NCI-H2171 (cell line): ENCODE results near the gene MRPL10.

Experiments used
- DNase-seq: peaks from one replicate; lab custom pipeline; 2025; lab: John Stamatoyannopoulos, UW

Gene MRPL10

DNA sequence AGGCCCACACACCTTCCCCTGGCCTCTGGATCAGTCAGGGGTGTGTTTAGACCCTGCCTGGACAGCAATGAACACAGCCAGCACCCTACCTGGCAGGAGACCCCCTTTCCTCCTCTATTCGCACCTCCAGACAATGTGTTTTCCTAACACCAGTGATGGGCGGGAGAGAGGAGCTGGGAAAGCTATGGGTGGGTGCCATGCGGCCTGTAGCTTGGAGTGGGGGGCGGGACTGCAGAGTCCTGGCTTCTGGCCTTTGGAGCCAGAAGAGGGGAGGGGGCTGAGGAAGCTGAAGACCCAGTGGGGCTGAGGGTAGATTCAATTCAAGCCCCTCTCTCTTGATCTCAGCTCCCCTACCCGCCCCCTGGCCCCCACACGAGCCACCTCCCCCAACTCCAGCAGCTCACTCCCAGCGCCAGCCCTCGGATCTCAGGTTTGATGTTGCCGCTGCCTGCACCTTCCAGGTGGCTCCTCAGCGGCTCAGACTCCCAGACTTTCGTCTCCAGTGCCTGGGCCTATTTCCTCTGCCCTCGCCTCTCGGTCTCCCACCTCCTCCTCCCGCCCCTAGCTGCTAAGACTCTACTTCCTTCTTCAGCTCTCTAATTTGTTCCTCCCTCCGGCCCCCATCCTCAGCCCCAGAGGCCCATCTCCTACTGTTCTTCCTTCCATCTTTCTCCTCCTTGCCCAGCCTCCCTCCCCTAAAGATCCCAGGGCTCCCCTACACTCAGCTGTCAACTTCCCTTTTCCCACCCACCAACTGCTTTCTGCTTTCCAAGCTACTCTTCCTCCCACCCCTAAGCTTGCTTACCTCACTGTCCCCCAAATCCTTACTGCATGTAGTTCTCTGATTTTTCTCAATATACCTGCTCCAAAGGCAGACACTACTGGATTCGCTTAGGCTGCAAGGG lies 26.5 kb upstream of the MRPL10 start:
- DNase-seq: no peak

DNA sequence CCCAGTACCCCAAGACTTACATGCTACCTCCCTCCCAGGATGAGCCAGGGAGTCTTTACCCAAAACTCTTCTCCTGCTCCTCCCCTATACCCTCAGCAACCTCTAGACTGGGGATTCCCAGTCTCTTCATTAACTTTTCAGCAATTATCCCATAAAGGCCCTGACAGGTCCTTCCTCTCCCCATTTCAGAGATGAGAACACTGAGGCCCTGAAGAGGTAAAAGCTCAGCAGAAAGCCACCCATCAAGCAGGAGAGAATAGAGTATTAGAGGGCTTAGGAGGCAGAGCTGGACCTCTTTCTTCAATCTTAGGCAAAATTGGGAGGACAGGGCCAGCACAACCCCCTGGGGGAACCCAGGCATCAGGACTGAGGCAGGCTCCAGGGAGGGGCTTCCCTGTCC lies 25.5 kb upstream of the MRPL10 start:
- DNase-seq: no peak

DNA sequence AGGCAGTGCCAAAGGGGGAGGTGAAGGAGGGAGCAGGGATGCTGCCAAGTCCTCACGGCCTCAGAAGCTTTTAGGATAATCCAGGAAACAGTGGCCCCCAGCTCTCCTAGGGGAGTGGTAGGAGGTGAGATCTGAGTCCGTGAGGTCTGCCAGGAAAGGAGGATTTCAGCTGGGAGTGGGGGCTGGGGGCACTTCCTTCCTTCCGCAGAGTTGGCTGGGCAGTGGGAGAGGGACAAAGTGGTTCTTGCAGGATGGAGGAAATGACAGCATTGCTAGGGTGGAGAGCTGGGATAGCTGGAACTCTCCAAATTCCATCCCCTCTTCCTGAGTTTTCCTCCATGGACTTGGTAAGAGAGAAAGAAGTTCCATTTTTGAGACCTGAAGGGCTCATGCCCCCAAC lies 24.4 kb upstream of the MRPL10 start:
- DNase-seq: no peak

GRCh38 chr17:47853616-47854015 lies 22.3 kb upstream of the MRPL10 start:
- no peak for DNase-seq

- DNase-seq: no peak
Measured at GRCh38 chr17:47852113-47852949, 21.0 kb upstream of the MRPL10 start.

DNA sequence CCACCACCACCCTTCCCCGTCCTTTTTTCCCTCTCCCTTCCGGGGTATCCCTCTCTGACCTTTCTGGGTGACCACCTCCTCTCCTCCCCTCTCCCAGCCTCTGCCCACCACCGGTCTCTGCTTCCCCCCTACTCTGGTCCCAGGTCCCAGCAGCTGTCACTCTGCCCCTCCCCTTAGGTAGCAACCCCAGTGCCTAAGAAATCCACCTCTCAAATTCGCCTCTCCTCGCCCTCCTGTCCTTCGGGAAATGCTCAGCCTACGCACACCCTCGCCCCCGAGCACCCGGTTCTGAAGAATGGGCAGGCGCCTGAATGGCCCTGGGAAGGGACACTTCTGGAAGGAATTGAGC lies 20.4 kb upstream of the MRPL10 start:
- DNase-seq: no peak

DNA sequence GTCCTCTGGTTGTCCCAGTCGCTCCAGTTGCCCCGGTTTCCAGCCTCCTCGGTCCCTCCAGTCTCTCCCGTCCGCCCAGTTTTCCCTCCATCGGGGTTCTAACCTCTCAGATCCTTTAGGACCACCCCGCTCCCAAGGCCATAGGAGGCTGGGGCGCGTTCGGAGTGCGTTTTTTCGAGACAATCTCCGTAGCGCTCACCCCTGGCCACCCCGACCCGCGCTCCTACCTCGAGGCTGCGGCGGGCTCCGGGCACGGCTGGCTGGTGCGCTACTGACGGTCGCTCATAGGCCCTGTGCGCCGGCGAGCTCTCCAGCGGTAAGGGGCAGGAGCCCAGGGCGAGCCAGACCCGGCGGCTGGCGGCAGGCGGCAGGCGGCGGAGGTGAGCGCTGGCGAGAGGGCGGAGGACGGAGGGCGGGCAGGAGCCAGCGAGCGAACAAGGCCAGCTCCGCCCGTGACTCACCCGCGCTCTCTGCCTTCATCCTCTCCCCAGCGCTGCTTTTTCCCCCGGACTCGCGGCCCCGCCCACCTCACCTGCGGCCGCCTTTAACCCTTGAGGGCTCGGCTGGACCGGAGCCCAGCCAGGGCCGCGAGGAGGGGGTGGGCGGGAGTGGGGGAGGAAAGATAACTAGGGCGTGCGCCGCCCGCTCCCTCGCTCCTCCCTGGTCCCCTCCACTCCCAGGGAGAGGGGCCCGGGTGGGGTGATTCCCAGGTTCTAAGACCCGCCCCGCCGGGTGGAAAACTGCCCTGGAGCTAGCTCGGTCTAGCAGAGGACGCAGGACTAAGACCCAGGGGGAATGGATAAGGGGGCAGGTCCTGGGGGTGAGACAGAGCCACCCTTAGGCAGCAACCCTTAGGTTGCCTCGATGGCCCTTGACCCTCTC lies 19.6 kb upstream of the MRPL10 start, which contains the start of gene SP6:
Gene SP6 (minus strand): TSS at position 472 of the 882 bp plus-strand sequence. CDS start 2,734 bp downstream, outside the sequence.
- peak; percentile 69 for DNase-seq

DNA sequence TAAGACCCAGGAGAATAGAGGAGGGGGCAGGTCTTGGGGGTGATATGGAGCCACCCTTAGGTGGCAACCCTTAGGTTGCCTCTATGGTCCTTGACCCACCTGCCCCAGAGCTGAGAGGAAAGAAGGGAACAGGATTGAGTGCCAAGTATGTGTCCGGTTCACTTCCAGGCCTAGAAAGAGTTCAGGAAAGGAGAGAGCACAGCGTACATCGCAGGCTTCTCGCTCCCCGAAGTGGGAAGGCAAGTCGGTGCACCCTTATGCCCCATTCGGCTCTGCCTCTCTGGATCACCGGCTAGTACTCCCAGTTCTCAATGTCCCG lies 19.0 kb upstream of the MRPL10 start:
- no peak for DNase-seq

GRCh38 chr17:47848198-47848513 lies 16.8 kb upstream of the MRPL10 start:
- no peak for DNase-seq

DNA sequence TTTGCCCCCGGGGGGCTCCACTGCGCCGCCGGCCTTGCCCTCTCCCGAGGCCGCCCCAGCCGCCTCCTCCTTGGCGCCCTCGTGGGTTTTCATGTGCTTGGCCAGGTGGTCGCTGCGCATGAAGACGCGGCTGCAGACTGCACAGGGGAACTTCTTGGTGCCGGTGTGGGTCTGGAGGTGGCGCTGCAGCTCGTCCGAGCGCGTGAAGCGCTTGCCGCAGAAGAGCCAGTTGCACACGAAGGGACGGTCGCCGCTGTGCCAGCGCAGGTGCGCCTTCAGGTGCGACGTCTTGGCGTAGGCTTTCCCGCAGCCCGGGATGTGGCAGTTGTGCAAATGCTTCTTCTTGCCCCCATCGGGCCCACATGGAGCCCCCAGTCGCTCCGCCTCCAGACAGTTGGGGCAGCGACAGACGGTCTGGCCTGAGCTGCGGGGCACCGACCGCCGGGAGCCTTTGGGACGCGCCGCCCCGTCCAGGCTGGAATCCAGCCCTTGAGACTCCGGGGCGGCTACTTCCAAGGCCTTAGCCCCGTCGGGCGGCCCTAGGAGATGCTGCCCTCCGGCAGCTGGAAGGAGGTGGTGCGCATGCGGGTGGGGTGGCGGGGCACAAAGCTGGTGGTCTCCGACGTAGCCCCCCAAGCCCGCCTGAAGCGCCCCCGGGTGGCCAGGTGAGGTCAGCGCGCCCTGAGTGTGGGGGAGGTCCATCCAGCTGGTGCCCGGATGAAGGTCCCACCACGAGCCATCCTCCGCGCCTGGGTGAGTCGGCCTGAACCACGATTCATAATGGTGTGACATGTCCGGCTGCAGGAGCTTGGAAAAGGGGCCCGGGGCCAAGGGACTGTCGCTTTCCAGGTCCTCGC lies 16.2 kb upstream of the MRPL10 start:
- DNase-seq: no peak

GRCh38 chr17:47846716-47847340 lies 15.5 kb upstream of the MRPL10 start:
- DNase-seq: no peak

DNA sequence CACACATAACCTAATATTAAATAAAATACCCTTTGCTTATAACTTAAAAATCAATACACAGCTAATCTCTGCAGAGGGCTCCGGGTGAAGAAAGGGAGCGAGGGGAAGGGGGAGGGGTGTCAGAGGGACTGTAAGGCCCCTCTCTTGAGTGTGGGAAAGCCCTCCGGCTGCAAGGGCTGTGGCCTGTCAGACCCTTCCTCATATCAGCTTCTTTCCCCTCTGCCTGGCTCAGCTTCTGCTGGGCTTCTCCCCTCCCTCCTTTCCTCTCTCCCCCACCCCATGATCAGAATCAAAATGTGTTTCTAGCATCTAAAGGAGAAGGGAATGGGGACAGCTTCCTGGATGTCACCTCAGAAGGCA lies 14.4 kb upstream of the MRPL10 start:
- DNase-seq: no peak

GRCh38 chr17:47844814-47845715 lies 13.7 kb upstream of the MRPL10 start:
- no peak for DNase-seq

DNA sequence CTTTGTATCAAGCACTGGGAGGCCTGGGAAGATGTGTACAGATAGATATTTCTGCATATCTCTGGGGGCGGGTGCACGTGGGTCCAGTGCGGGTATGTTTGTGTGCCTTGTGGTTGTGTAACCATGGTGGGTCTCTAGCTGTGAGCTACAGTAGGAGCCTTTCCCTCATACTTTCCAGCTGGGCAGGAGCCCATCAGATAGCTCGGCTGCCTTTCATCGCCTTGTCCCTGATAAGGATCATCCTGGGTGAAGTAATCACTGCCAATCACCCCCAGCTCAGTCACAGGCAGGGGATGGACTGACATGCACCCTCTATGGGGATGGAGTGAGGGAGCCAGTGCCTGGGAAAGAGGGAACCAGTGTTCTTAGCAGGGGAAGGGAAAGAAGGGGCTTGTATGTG lies 12.9 kb upstream of the MRPL10 start:
- no peak for DNase-seq

- no peak for DNase-seq
Measured at GRCh38 chr17:47843391-47843730, 12.0 kb upstream of the MRPL10 start.

DNA sequence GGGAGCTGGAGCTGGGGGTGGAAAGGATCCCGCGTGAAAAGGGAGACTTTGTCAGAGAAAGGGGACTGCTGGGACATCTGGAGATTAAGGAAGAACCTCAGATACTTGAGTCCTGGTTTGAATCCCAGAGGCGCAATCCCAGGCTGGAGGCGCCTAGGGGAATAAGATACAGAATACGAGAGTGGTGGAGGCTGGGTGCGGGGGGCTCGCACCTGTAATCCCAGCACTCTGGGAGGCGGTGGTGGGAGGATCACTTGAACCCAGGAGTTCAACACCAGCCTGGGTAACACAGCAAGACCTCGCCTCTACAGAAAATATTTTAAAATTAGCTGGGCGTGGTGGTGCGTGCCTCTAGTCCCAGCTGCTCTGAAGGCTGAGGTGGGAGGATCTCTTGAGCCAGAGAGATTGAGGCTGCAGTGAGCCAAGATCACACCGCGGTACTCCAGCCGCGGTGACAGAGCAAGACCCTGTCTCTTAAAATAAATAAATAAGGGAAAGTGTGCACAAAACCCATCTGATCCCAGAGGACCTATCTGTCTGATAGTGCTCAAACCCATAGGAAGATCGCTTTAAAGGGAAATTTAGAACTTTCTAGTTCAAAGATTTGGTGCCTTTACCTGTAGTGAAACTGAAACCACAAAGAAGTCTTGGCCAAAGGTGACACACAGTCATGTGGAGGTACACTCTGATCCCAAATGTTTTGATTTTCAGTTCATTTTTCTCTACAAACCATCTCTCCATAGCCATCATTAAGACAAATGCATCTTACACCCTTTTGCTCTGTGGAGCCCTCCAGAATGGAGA lies 10.3 kb upstream of the MRPL10 start:
- peak; percentile 51 for DNase-seq

GRCh38 chr17:47840742-47841487 lies 9.6 kb upstream of the MRPL10 start, which contains the start of gene SCRN2:
Gene SCRN2, minus strand, starts transcription at chr17:47841273. Its CDS starts 430 bp downstream, at chr17:47840843.
- DNase-seq: peak; percentile 75

- DNase-seq: no peak
Measured at GRCh38 chr17:47840001-47840741, 8.8 kb upstream of the MRPL10 start.
